VCaP (cell line): ENCODE data around the gene SIMC1.

Experiments used
- H3K27ac ChIP-seq: fragments of 450-650 bp; 2 replicates; pipeline ENCODE4 v1.5.1; 2017
- CTCF ChIP-seq: fragments of 450-650 bp; conservative IDR thresholded peaks from 2 replicates; pipeline ENCODE4 v1.5.1; 2017; ENCODE audit warnings: mild to moderate bottlenecking, moderate library complexity

Gene SIMC1

DNA sequence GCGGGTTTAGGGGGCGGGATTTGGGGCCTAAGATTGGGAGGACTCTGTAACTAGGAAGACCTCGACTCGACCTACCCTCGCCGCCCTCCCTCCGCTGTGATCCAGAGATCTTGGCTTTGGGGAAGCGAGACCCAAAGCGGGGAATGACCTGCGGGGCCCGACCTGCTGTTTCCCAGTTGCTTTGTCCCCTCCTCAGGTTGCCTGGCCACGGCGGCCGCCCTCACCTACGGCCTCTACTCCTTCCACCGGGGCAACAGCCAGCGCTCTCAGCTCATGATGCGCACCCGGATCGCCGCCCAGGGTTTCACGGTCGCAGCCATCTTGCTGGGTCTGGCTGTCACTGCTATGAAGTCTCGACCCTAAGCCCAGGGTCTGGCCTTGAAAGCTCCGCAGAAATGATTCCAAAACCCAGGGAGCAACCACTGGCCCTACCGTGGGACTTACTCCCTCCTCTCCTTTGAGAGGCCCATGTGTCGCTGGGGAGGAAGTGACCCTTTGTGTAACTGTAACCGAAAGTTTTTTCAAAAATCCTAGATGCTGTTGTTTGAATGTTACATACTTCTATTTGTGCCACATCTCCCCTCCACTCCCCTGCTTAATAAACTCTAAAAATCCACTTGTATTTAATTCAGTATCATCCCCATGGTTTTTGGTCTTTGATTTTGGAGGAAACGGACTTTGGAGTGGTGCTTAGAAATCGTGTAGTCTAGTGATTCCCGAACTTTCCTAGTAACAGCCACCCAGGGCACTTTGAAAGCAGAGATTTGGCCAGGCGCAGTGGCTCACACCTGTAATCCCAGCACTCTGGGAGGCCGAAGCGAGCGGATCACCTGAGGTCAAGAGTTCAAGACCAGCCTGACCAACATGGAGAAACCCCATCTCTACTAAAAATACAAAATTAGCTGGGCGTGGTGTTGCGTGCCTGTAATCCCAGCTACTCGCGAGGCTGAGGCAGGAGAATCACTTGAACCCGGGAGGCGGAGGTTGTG lies 151.2 kb downstream of the SIMC1 start:
- H3K27ac ChIP-seq, result peak overlapping the region; percentile 94
- TF ChIP-seq CTCF, result no peak

GRCh38 chr5:176391479-176391878 lies 153.3 kb downstream of the SIMC1 start:
- no peak overlapping the region; the same call in 1 of the 2 replicates for H3K27ac ChIP-seq
- no peak for TF ChIP-seq CTCF

- no peak for TF ChIP-seq CTCF
- H3K27ac ChIP-seq, result no peak overlapping the region; the same call in 1 of the 2 replicates
Observed at GRCh38 chr5:176391999-176392398, 153.8 kb downstream of the SIMC1 start.

DNA sequence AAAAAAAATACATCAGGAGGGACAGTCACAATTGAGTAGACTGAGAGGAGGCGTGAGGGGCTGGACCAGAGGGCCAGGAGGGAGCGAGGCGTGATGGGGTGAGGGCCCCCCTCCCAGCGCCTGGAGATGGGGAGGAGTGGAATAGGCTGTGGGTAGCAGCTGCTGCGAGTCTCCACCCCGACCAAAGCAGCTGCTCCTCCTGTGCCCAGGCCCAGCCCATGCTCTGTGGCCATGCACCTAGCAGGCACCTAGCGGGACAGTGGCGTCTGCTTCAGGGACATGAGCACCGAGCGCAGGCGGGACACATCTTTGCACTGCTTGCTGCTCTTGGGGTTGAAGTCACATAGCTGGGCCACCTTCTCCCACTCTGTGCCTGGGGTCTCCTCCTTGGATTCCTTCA lies 154.3 kb downstream of the SIMC1 start:
- H3K27ac ChIP-seq, result no peak overlapping the region

DNA sequence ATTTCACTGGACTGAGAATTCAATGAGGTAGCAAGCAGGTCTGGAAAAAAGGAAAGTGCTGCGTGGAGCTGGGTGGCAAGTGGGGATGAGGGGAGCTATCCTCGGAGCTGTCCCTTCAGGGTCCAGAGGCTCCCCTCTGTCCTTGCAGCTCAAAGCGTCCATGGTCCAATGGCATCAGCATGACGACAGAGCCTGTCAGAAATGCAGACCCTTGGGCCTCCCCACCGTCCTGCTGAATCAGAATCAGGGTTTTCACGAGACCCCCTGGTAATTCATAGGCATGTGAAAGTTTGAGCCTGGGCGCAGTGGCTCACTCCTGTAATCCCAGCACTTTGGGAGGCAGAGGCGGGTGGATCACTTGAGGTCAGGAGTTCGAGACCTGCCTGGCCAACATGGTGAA lies 155.9 kb downstream of the SIMC1 start:
- no peak overlapping the region for H3K27ac ChIP-seq
- TF ChIP-seq CTCF, result no peak

More for the DNA sequence above, 154.3 kb downstream of the SIMC1 start:
- TF ChIP-seq CTCF, result no peak

- TF ChIP-seq CTCF, result no peak
- no peak overlapping the region for H3K27ac ChIP-seq
Observed at GRCh38 chr5:176394881-176395675, 156.9 kb downstream of the SIMC1 start.
